HEK293T (cell line): ENCODE results near the gene SFXN3.

Source experiments
- CTCF ChIA-PET: fragments of 350-600 bp; formaldehyde crosslinking; extraction: SDS; loops from one replicate; lab custom pipeline; 2021; ENCODE audit warnings: antibody characterized with exemption, inconsistent platforms; lab: Yijun Ruan, JAX
- POLR2A ChIA-PET: fragments of 350-600 bp; formaldehyde crosslinking; extraction: SDS; loops from one replicate; lab custom pipeline; 2020; ENCODE audit warnings: antibody characterized with exemption, inconsistent platforms; lab: Yijun Ruan, JAX
- DNase-seq: peaks from one replicate; pipeline ENCODE4 v3.0.0; 2012; ENCODE audit warnings: mixed read lengths; ENCODE audit errors: extremely low spot score
- ARNT ChIP-seq: fragments of 450-650 bp; IDR thresholded peaks from 2 replicates; pipeline ENCODE4 v1.6.1; 2017; ENCODE audit warnings: mild to moderate bottlenecking
- BHLHE40 ChIP-seq: fragments of 450-650 bp; IDR thresholded peaks from 2 replicates; pipeline ENCODE4 v1.6.1; 2016; ENCODE audit warnings: mild to moderate bottlenecking, moderate library complexity, borderline replicate concordance
- CTBP1 ChIP-seq: fragments of 450-650 bp; IDR thresholded peaks from 2 replicates; pipeline ENCODE4 v1.6.1; 2016; ENCODE audit warnings: borderline replicate concordance
- ELF4 ChIP-seq: fragments of 450-650 bp; IDR thresholded peaks from 2 replicates; pipeline ENCODE4 v1.6.1; 2017; ENCODE audit warnings: antibody characterized with exemption
- FOXA1 ChIP-seq: fragments of 450-650 bp; IDR thresholded peaks from 2 replicates; pipeline ENCODE4 v1.6.1; 2016; ENCODE audit warnings: mild to moderate bottlenecking
- FOXK2 ChIP-seq: fragments of 450-650 bp; IDR thresholded peaks from 2 replicates; pipeline ENCODE4 v1.6.1; 2016; ENCODE audit warnings: mild to moderate bottlenecking
- FOXM1 ChIP-seq: fragments of 450-650 bp; IDR thresholded peaks from 2 replicates; pipeline ENCODE4 v1.6.1; 2017; ENCODE audit warnings: mild to moderate bottlenecking, borderline replicate concordance
- HDGF ChIP-seq: fragments of 450-650 bp; IDR thresholded peaks from 2 replicates; pipeline ENCODE4 v1.6.1; 2017; ENCODE audit warnings: antibody characterized with exemption, borderline replicate concordance
- L3MBTL2 ChIP-seq: fragments of 450-650 bp; conservative IDR thresholded peaks from 2 replicates; pipeline ENCODE4 v1.6.1; 2016; ENCODE audit warnings: mild to moderate bottlenecking
- LEF1 ChIP-seq: fragments of 450-650 bp; IDR thresholded peaks from 2 replicates; pipeline ENCODE4 v1.6.1; 2017; ENCODE audit warnings: mild to moderate bottlenecking, borderline replicate concordance
- NFRKB ChIP-seq: fragments of 450-650 bp; IDR thresholded peaks from 2 replicates; pipeline ENCODE4 v1.6.1; 2016; ENCODE audit warnings: mild to moderate bottlenecking, moderate library complexity
- PKNOX1 ChIP-seq: fragments of 450-650 bp; IDR thresholded peaks from 2 replicates; pipeline ENCODE4 v1.6.1; 2016
- SP1 ChIP-seq: fragments of 450-650 bp; IDR thresholded peaks from 2 replicates; pipeline ENCODE4 v1.6.1; 2017
- SUZ12 ChIP-seq: fragments of 450-650 bp; IDR thresholded peaks from 2 replicates; pipeline ENCODE4 v1.6.1; 2016; ENCODE audit warnings: mild to moderate bottlenecking
- TARDBP ChIP-seq: fragments of 450-650 bp; IDR thresholded peaks from 2 replicates; pipeline ENCODE4 v1.6.1; 2016
- ZNF384 ChIP-seq: fragments of 450-650 bp; IDR thresholded peaks from 2 replicates; pipeline ENCODE4 v1.6.1; 2016

SFXN3 gene

GRCh38 chr10:100986623-100986951 lies 44.4 kb upstream of the SFXN3 start:
- no peak for DNase-seq
- ChIA-PET POLR2A (interaction anchor here (0.7 to 1.9 kb wide), 3 partner anchors 12 to 32 kb away, joined by 3 to 5 read pairs (median 4); no protein-coding TSS in a partner anchor), CTCF (interaction anchor here (1.3 to 1.9 kb wide), 2 partner anchors 13 to 63 kb away, joined by 3 to 4 read pairs; partner anchors contain the start of gene LZTS2)
- no peak for TF ChIP-seq SUZ12
- no peak for TF ChIP-seq PKNOX1
- TF ChIP-seq LEF1, result no peak
- no peak for TF ChIP-seq TARDBP
- no peak for TF ChIP-seq CTBP1
- no peak for TF ChIP-seq FOXM1
- TF ChIP-seq ELF4, result no peak
- no peak for TF ChIP-seq HDGF
- no peak for TF ChIP-seq ARNT

GRCh38 chr10:100986952-100987684 lies 43.9 kb upstream of the SFXN3 start, which contains the start of the genes MRPL43 and TWNK:
Gene MRPL43, minus strand, starts transcription at chr10:100987497. Its CDS starts 54 bp downstream, at chr10:100987443.
Gene TWNK, plus strand, starts transcription at chr10:100987543. Its CDS starts 668 bp downstream, at chr10:100988211.
- CTCF ChIA-PET, result interaction anchor here (1.3 to 1.9 kb wide), 2 partner anchors 12 to 62 kb away, joined by 3 to 4 read pairs; partner anchors contain the start of gene LZTS2
- DNase-seq, result peak; percentile 95
- TF ChIP-seq FOXA1 (no peak), L3MBTL2 (peak; percentile 99), PKNOX1 (peak; percentile 66), ELF4 (peak; percentile 64), BHLHE40 (no peak)
- POLR2A ChIA-PET, result interaction anchor here (0.7 to 1.2 kb wide), 8 partner anchors 11 to 74 kb away, joined by 3 to 5 read pairs (median 4); partner anchors contain the start of gene SLF2

- no peak for TF ChIP-seq PKNOX1
- TF ChIP-seq FOXK2, result no peak
- POLR2A ChIA-PET, result interaction anchor here (0.8 to 1.3 kb wide), 9 partner anchors 11 to 74 kb away, joined by 3 to 12 read pairs (median 4); partner anchors contain the start of genes LZTS2 and SLF2
- no peak for DNase-seq
- CTCF ChIA-PET, result interaction anchor here (1.3 kb wide), 1 partner anchor 62 kb away, joined by 3 read pairs; no protein-coding TSS in a partner anchor
These were observed 43.4 kb upstream of the SFXN3 start for GRCh38 chr10:100987685-100988049.

- CTCF ChIA-PET, result no interaction called here
- no peak for TF ChIP-seq SP1
- no peak for TF ChIP-seq FOXK2
- no peak for TF ChIP-seq HDGF
- no peak for TF ChIP-seq FOXA1
- TF ChIP-seq FOXM1, result no peak
- TF ChIP-seq BHLHE40, result no peak
- TF ChIP-seq CTBP1, result no peak
- TF ChIP-seq PKNOX1, result no peak
- no peak for TF ChIP-seq TARDBP
- no peak for DNase-seq
- POLR2A ChIA-PET, result interaction anchor here (1.1 to 1.3 kb wide), 2 partner anchors 10 to 55 kb away, joined by 3 to 12 read pairs; partner anchors contain the start of gene LZTS2
These were observed 42.9 kb upstream of the SFXN3 start for GRCh38 chr10:100988166-100988565.

GRCh38 chr10:100989088-100989487 lies 41.9 kb upstream of the SFXN3 start:
- no peak for DNase-seq
- POLR2A ChIA-PET, result interaction anchor here (0.7 to 1.3 kb wide), 2 partner anchors 9 to 29 kb away, joined by 3 to 12 read pairs; partner anchors contain the start of gene LZTS2
- CTCF ChIA-PET, result no interaction called here
- no peak for TF ChIP-seq TARDBP
- no peak for TF ChIP-seq L3MBTL2
- no peak for TF ChIP-seq ELF4
- no peak for TF ChIP-seq HDGF
- no peak for TF ChIP-seq CTBP1
- TF ChIP-seq ARNT, result no peak
- TF ChIP-seq ZNF384, result no peak
- TF ChIP-seq BHLHE40, result no peak
- TF ChIP-seq LEF1, result no peak
- no peak for TF ChIP-seq NFRKB
- TF ChIP-seq PKNOX1, result no peak
- TF ChIP-seq FOXA1, result no peak
- no peak for TF ChIP-seq FOXK2
- TF ChIP-seq FOXM1, result no peak
- TF ChIP-seq SUZ12, result no peak
- TF ChIP-seq SP1, result no peak
